HEK293 (cell line): ENCODE data around the gene TSKU.
A peak's percentile ranks its signal among the peaks of the same experiment; 100 is the strongest.

Source experiments
- CTCF ChIA-PET: fragments of 350-600 bp; formaldehyde crosslinking; extraction: SDS; loops from one replicate; lab custom pipeline; 2021; ENCODE audit warnings: antibody characterized with exemption; lab: Yijun Ruan, JAX
- POLR2A ChIA-PET: fragments of 300-600 bp; formaldehyde crosslinking; extraction: SDS; loops from one replicate; lab custom pipeline; 2020; ENCODE audit warnings: antibody characterized with exemption, inconsistent platforms; lab: Yijun Ruan, JAX
- H3K27ac ChIP-seq: fragments of 200-500 bp; sonication (Bioruptor generic); 2 replicates; pipeline ENCODE4 v1.5.1; 2014; ENCODE audit warnings: low read depth, low read length, control low read depth, inconsistent platforms; ENCODE audit errors: extremely low read depth
- H3K36me3 ChIP-seq, 2 experiments: fragments of 200-500 bp in 1 of 2; sonication (Bioruptor generic) in 1 of 2; 1 replicate in 1 of 2; 2 replicates in 1 of 2; pipeline ENCODE4 v1.5.1; 2014 to 2017; ENCODE audit warnings: inconsistent platforms in 2 of 2, low read length in 2 of 2; ENCODE audit not compliant: control insufficient read depth in 2 of 2, insufficient read depth in 1 of 2
- H3K4me1 ChIP-seq: fragments of 200-500 bp; sonication (Bioruptor generic); 2 replicates; pipeline ENCODE4 v1.5.1; 2014; ENCODE audit warnings: mild to moderate bottlenecking, low read length, inconsistent platforms; ENCODE audit not compliant: control insufficient read depth, insufficient read depth
- H3K4me3 ChIP-seq: 2 replicates; pipeline ENCODE4 v1.5.1; 2011; ENCODE audit warnings: low read depth, mild to moderate bottlenecking, control low read depth, low read length, moderate library complexity
- H3K9me3 ChIP-seq: fragments of 200-500 bp; sonication (Bioruptor generic); 2 replicates; pipeline ENCODE4 v1.5.1; 2014; ENCODE audit warnings: low read depth, low read length, inconsistent platforms; ENCODE audit not compliant: control insufficient read depth, insufficient read depth
- EGR2 ChIP-seq: fragments of 450-650 bp; formaldehyde crosslinking; IDR thresholded peaks from 2 replicates; pipeline ENCODE4 v1.5.1; 2016; ENCODE audit warnings: low read depth, missing biosample characterization, missing genetic modification characterization
- HOXC10 ChIP-seq: sonication (generic); formaldehyde crosslinking; IDR thresholded peaks from 2 replicates; pipeline ENCODE4 v1.8.1; 2023; ENCODE audit warnings: mild to moderate bottlenecking, missing genetic modification reagents
- HOXD13 ChIP-seq: sonication (generic); formaldehyde crosslinking; IDR thresholded peaks from 2 replicates; pipeline ENCODE4 v1.8.0; 2022; ENCODE audit warnings: missing genetic modification reagents, borderline replicate concordance
- MEIS1 ChIP-seq: sonication (generic); formaldehyde crosslinking; IDR thresholded peaks from 2 replicates; pipeline ENCODE4 v1.8.1; 2022; ENCODE audit warnings: missing genetic modification reagents, mild to moderate bottlenecking, borderline replicate concordance
- MZF1 ChIP-seq: fragments of 450-650 bp; formaldehyde crosslinking; IDR thresholded peaks from 2 replicates; pipeline ENCODE4 v1.5.1; 2017; ENCODE audit warnings: missing biosample characterization, missing genetic modification characterization, borderline replicate concordance
- OSR2 ChIP-seq: fragments of 450-650 bp; formaldehyde crosslinking; IDR thresholded peaks from 2 replicates; pipeline ENCODE4 v1.5.1; 2016; ENCODE audit warnings: missing biosample characterization, missing genetic modification characterization
- SP2 ChIP-seq: fragments of 450-650 bp; formaldehyde crosslinking; IDR thresholded peaks from 2 replicates; pipeline ENCODE4 v1.5.1; 2016; ENCODE audit warnings: missing biosample characterization, missing genetic modification characterization
- ZFHX2 ChIP-seq: fragments of 450-650 bp; formaldehyde crosslinking; conservative IDR thresholded peaks from 2 replicates; pipeline ENCODE4 v1.5.1; 2016; ENCODE audit warnings: missing biosample characterization, missing genetic modification characterization
- ZNF114 ChIP-seq: fragments of 450-650 bp; formaldehyde crosslinking; IDR thresholded peaks from 2 replicates; pipeline ENCODE4 v1.5.0; 2017; ENCODE audit warnings: missing biosample characterization, missing genetic modification characterization
- ZNF184 ChIP-seq: fragments of 450-650 bp; IDR thresholded peaks from 2 replicates; pipeline ENCODE4 v1.5.1; 2018; ENCODE audit warnings: missing biosample characterization, mild to moderate bottlenecking, missing genetic modification characterization
- ZNF280C ChIP-seq: fragments of 450-650 bp; formaldehyde crosslinking; IDR thresholded peaks from 2 replicates; pipeline ENCODE4 v1.5.1; 2016; ENCODE audit warnings: missing biosample characterization, missing genetic modification characterization
- ZNF302 ChIP-seq: fragments of 450-650 bp; formaldehyde crosslinking; IDR thresholded peaks from 2 replicates; pipeline ENCODE4 v1.5.1; 2016; ENCODE audit warnings: missing biosample characterization, missing genetic modification characterization, low read depth
- ZNF341 ChIP-seq: fragments of 450-650 bp; formaldehyde crosslinking; IDR thresholded peaks from 2 replicates; pipeline ENCODE4; 2016; ENCODE audit warnings: low read depth, missing biosample characterization, missing genetic modification characterization
- ZNF514 ChIP-seq: fragments of 450-650 bp; formaldehyde crosslinking; IDR thresholded peaks from 2 replicates; pipeline ENCODE4 v1.5.1; 2016; ENCODE audit warnings: missing biosample characterization, missing genetic modification characterization
- ZNF560 ChIP-seq: fragments of 450-650 bp; formaldehyde crosslinking; IDR thresholded peaks from 2 replicates; pipeline ENCODE4 v1.5.1; 2017; ENCODE audit warnings: missing biosample characterization, missing genetic modification characterization, borderline replicate concordance
- ZXDB ChIP-seq: fragments of 450-650 bp; formaldehyde crosslinking; IDR thresholded peaks from 2 replicates; pipeline ENCODE4 v1.5.1; 2016; ENCODE audit warnings: missing biosample characterization, missing genetic modification characterization
- TF ChIP-seq, protein P1 (sequence below): fragments of 450-650 bp; formaldehyde crosslinking; IDR thresholded peaks from 2 replicates; pipeline ENCODE4 v1.5.1; 2016; ENCODE audit warnings: missing biosample characterization, missing genetic modification characterization
- TF ChIP-seq, protein P2 (sequence below): fragments of 450-650 bp; formaldehyde crosslinking; IDR thresholded peaks from 2 replicates; pipeline ENCODE4 v1.5.1; 2016; ENCODE audit warnings: missing biosample characterization, missing genetic modification characterization
- TF ChIP-seq, protein P3 (sequence below): fragments of 450-650 bp; IDR thresholded peaks from 2 replicates; pipeline ENCODE4 v1.5.1; 2018; ENCODE audit warnings: missing biosample characterization, mild to moderate bottlenecking, missing genetic modification characterization
- TF ChIP-seq, protein P4 (sequence below): fragments of 450-650 bp; formaldehyde crosslinking; IDR thresholded peaks from 2 replicates; pipeline ENCODE4 v1.5.1; 2016; ENCODE audit warnings: missing biosample characterization, missing genetic modification characterization, low read depth

The TSKU gene

DNA sequence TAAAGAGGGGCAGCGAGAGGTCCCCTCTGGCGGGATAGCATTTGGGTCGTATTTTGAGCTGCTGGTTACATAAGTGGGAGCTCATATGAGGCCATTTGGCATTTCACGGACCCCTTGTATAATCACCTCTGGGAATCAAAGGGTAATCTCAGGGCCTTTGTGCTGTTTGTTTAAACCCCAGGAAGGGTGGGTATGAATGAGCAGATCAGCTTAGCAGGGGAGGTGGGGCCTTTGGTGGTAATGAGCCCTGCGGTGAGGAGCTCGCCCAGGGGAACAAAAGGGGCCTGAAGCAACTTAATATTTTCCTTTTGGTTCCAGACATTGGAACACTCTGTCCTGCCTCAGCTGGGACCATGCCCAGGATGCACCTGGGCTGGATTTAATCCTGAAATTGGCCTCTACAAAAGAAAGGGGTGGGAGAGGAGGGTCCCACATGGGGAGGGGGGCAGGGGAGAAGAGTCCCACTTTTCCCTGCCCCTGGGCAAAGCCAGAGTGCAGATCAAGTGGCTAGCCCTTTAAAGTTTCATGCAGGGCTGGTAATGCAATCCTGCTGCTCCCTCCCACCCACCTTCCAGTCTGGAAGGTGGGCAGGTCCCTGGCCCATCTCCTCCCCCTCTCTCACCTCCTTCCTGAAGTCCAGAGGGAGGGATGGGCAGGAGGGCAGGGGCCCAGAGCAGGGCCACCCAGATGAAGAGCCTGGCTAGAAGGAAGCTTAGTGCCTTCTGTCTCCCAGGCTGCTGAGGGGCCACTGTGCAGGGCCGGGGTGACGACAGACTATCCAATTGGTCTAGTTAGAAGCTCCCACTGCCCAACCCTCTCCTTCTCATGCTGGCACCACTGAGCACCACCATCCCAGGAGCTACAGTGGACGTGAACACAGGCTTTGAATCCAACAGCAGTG, 10.5 kb downstream of the TSKU start (continued):
- TF ChIP-seq ZNF280C (no peak), ZFHX2 (tag by site-specific recombination) (peak; percentile 58), ZNF302 (tag by site-specific recombination) (no peak)
- TF ChIP-seq, protein P1, sequence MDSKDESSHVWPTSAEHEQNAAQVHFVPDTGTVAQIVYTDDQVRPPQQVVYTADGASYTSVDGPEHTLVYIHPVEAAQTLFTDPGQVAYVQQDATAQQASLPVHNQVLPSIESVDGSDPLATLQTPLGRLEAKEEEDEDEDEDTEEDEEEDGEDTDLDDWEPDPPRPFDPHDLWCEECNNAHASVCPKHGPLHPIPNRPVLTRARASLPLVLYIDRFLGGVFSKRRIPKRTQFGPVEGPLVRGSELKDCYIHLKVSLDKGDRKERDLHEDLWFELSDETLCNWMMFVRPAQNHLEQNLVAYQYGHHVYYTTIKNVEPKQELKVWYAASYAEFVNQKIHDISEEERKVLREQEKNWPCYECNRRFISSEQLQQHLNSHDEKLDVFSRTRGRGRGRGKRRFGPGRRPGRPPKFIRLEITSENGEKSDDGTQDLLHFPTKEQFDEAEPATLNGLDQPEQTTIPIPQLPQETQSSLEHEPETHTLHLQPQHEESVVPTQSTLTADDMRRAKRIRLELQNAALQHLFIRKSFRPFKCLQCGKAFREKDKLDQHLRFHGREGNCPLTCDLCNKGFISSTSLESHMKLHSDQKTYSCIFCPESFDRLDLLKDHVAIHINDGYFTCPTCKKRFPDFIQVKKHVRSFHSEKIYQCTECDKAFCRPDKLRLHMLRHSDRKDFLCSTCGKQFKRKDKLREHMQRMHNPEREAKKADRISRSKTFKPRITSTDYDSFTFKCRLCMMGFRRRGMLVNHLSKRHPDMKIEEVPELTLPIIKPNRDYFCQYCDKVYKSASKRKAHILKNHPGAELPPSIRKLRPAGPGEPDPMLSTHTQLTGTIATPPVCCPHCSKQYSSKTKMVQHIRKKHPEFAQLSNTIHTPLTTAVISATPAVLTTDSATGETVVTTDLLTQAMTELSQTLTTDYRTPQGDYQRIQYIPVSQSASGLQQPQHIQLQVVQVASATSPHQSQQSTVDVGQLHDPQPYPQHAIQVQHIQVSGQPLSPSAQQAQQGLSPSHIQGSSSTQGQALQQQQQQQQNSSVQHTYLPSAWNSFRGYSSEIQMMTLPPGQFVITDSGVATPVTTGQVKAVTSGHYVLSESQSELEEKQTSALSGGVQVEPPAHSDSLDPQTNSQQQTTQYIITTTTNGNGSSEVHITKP (tag by site-specific recombination): peak; percentile 79

DNA sequence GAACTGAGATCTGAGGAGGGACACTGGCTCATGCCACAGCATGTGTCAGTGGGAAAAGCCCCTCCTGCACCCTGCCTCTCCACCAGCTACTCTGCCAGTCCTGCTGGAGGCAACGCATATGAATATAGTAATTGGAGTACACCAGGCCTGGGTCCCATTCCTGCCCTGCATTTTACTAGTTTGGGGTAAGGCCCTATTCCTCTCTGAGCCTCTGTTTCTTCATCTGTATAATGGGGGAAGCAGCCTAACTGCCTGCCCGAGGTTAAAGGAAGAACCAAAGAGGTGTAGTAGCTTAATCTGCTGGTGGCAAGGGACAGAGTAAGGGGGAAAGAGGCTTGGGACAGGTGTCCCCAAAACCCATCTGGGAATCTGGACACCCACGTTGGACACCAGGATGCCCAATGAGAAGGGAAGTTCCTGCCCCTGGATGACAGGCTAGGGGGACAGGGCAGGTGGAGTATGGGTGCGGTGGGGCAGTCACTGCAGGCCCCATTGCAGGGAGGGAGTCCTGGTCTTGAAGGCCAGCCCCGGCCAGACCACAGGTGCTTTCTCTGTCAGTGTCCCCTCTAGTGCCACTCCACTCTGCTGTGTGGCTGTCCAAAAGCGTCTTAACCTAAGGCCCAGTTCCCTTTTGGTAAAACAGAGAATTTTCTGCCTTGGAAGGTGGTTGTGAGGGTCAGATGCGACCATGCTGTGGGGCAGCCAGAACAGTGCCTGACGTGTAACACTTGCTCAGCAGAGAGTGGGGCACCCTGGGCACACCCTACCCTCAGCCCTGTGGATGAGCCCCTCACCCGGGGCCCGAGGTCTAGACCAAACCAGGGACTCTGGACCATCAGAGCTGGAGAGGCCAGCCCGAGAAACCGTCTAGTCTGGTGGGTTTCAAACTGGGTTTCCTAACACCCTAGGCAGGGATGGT, 11.5 kb downstream of the TSKU start:
- no peak overlapping the region for H3K4me3 ChIP-seq
- CTCF ChIA-PET: interaction anchor here (1.0 kb wide), 1 partner anchor 251 kb away, joined by 3 read pairs; no protein-coding TSS in a partner anchor
- TF ChIP-seq MZF1: no peak
- TF ChIP-seq SP2 (tag by site-specific recombination): no peak
- TF ChIP-seq ZNF184 (tag by site-specific recombination): no peak
- no peak for TF ChIP-seq ZXDB (tag by site-specific recombination)
- no peak for TF ChIP-seq OSR2 (tag by site-specific recombination)
- no peak for TF ChIP-seq HOXD13 (CRISPR knock-in tag)
- TF ChIP-seq, protein P2, sequence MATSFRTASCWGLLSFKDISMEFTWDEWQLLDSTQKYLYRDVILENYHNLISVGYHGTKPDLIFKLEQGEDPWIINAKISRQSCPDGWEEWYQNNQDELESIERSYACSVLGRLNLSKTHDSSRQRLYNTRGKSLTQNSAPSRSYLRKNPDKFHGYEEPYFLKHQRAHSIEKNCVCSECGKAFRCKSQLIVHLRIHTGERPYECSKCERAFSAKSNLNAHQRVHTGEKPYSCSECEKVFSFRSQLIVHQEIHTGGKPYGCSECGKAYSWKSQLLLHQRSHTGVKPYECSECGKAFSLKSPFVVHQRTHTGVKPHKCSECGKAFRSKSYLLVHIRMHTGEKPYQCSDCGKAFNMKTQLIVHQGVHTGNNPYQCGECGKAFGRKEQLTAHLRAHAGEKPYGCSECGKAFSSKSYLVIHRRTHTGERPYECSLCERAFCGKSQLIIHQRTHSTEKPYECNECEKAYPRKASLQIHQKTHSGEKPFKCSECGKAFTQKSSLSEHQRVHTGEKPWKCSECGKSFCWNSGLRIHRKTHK (tag by site-specific recombination): no peak
- TF ChIP-seq, protein P3, sequence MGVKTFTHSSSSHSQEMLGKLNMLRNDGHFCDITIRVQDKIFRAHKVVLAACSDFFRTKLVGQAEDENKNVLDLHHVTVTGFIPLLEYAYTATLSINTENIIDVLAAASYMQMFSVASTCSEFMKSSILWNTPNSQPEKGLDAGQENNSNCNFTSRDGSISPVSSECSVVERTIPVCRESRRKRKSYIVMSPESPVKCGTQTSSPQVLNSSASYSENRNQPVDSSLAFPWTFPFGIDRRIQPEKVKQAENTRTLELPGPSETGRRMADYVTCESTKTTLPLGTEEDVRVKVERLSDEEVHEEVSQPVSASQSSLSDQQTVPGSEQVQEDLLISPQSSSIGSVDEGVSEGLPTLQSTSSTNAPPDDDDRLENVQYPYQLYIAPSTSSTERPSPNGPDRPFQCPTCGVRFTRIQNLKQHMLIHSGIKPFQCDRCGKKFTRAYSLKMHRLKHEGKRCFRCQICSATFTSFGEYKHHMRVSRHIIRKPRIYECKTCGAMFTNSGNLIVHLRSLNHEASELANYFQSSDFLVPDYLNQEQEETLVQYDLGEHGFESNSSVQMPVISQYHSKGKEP (tag by site-specific recombination): no peak
- no peak for TF ChIP-seq ZNF341 (tag by site-specific recombination)
- TF ChIP-seq, protein P4, sequence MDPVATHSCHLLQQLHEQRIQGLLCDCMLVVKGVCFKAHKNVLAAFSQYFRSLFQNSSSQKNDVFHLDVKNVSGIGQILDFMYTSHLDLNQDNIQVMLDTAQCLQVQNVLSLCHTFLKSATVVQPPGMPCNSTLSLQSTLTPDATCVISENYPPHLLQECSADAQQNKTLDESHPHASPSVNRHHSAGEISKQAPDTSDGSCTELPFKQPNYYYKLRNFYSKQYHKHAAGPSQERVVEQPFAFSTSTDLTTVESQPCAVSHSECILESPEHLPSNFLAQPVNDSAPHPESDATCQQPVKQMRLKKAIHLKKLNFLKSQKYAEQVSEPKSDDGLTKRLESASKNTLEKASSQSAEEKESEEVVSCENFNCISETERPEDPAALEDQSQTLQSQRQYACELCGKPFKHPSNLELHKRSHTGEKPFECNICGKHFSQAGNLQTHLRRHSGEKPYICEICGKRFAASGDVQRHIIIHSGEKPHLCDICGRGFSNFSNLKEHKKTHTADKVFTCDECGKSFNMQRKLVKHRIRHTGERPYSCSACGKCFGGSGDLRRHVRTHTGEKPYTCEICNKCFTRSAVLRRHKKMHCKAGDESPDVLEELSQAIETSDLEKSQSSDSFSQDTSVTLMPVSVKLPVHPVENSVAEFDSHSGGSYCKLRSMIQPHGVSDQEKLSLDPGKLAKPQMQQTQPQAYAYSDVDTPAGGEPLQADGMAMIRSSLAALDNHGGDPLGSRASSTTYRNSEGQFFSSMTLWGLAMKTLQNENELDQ (tag by site-specific recombination): no peak
- TF ChIP-seq EGR2 (tag by site-specific recombination): no peak
- no peak for TF ChIP-seq ZNF114 (tag by site-specific recombination)
- TF ChIP-seq ZNF514 (tag by site-specific recombination): no peak
- no peak for TF ChIP-seq ZNF560 (tag by site-specific recombination)
- no peak for TF ChIP-seq HOXC10
- TF ChIP-seq MEIS1 (CRISPR knock-in tag): no peak
- H3K4me1 ChIP-seq: 0 out of 2 replicates have a peak, but pooled peaks cover 6% of the 10 kb centered on the region
- no peaks in the 10 kb centered on the region for H3K9me3 ChIP-seq
- POLR2A ChIA-PET: no interaction called here
- H3K36me3 ChIP-seq: peaks cover 0 to 16% of the 10 kb centered on the region in 2 experiments; a peak in 1 of 3 replicates
- H3K27ac ChIP-seq: no peak overlapping the region
